ENCODE measurements around the gene DIRAS2. TPM values are rescaled to one million over a fixed set of nuclear protein-coding genes. Genes with fewer than 3 reads are reported as not detected.

The DIRAS2 gene
- total and polyA plus RNA-seq, 2 of the 13 experiments (the other 11 are each of a cell fraction or from before 2014, with no cell fraction given) = not detected

DNA sequence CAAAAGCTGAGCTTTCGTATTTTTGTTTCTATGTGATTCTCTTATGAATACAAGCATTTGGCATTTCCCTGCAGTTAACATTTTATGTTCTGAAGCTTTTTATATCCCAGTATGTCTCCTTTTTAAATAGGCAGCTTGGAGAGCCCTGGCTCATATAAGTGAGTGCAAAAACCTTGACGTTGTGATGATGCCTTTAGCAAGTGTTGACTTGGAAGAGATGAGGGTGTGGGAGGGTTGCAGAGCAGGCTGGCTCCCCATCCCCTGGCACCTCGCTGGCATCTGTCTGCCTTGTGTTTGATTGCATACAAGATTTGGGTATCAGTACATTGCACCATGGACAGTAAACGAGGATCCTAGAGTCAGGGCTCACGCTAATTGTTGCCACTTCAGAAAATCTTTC, 42.1 kb upstream of the DIRAS2 start:
- intact Hi-C loops (cut with micrococcal nuclease; ENCODE audit: unreplicated experiment) = no loop called here
- Histone ChIP-seq H2AFZ (ENCODE audit: low read length) (no peak overlapping the region), H3K4me3 (replicated peaks in 1 of 3; ENCODE audit: insufficient read depth in 1 of 3, low read depth in 2 of 3, low read length in 3 of 3) (no peak overlapping the region), H3K4me1 (ENCODE audit: insufficient read depth, low read length) (no peaks in the 10 kb centered on the region), H4K20me1 (ENCODE audit: insufficient read depth, low read length) (no peaks in the 10 kb centered on the region), H3K36me3 (replicated peaks in 1 of 2; ENCODE audit: control insufficient read depth in 1 of 2, insufficient read depth in 2 of 2, low read length in 2 of 2) (no peaks in the 10 kb centered on the region), H3K27me3 (ENCODE audit: control insufficient read depth in 1 of 2, insufficient read depth in 2 of 2, low read length in 2 of 2) (no peaks in the 10 kb centered on the region), H3K9me3 (ENCODE audit: low read length) (peaks cover 5% of the 10 kb centered on the region; the same call in 1 of the 2 replicates), H3K9ac (ENCODE audit: insufficient read depth, low read depth, low read length) (no peak overlapping the region), H3K4me2 (ENCODE audit: low read depth, low read length) (no peak overlapping the region), H3K27ac (ENCODE audit: extremely low read length, insufficient read depth, low read length) (no peak overlapping the region), H3K79me2 (ENCODE audit: insufficient read depth, low read length) (no peaks in the 10 kb centered on the region)
- ATAC-seq (no peak), FAIRE-seq (no peak), DNase-seq (ENCODE audit: low spot score) (no peak)
- in situ Hi-C loops (cut with HindIII; ENCODE audit: extremely low pct_ligation_motif_present, low pct_unique_long_range_greater_than_20kb) = no loop called here
- ChIA-PET POLR2A (no interaction called here), CTCF (ENCODE audit: low intra/inter-chr PET ratio, low total read pairs) (no interaction called here)
- TF ChIP-seq ATRX (CRISPR knock-in tag; IDR thresholded peaks at IDR 0.05; ENCODE audit: borderline replicate concordance) = no peak
- TF ChIP-seq, protein P1, sequence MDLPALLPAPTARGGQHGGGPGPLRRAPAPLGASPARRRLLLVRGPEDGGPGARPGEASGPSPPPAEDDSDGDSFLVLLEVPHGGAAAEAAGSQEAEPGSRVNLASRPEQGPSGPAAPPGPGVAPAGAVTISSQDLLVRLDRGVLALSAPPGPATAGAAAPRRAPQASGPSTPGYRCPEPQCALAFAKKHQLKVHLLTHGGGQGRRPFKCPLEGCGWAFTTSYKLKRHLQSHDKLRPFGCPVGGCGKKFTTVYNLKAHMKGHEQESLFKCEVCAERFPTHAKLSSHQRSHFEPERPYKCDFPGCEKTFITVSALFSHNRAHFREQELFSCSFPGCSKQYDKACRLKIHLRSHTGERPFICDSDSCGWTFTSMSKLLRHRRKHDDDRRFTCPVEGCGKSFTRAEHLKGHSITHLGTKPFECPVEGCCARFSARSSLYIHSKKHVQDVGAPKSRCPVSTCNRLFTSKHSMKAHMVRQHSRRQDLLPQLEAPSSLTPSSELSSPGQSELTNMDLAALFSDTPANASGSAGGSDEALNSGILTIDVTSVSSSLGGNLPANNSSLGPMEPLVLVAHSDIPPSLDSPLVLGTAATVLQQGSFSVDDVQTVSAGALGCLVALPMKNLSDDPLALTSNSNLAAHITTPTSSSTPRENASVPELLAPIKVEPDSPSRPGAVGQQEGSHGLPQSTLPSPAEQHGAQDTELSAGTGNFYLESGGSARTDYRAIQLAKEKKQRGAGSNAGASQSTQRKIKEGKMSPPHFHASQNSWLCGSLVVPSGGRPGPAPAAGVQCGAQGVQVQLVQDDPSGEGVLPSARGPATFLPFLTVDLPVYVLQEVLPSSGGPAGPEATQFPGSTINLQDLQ (CRISPR knock-in tag; IDR thresholded peaks at IDR 0.05) = no peak
- no peak for TF ChIP-seq ZNF343 (CRISPR knock-in tag; IDR thresholded peaks at IDR 0.05)
- no peak for TF ChIP-seq ZBTB21 (CRISPR knock-in tag; IDR thresholded peaks at IDR 0.05)
- no peak for TF ChIP-seq ZSCAN12 (CRISPR knock-in tag; IDR thresholded peaks at IDR 0.05)
- TF ChIP-seq, protein P2, sequence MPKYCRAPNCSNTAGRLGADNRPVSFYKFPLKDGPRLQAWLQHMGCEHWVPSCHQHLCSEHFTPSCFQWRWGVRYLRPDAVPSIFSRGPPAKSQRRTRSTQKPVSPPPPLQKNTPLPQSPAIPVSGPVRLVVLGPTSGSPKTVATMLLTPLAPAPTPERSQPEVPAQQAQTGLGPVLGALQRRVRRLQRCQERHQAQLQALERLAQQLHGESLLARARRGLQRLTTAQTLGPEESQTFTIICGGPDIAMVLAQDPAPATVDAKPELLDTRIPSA (CRISPR knock-in tag; IDR thresholded peaks at IDR 0.05; ENCODE audit: borderline replicate concordance) = no peak
- no peak for TF ChIP-seq TAF1 (CRISPR knock-in tag; IDR thresholded peaks at IDR 0.05)
- TF ChIP-seq, protein P3, sequence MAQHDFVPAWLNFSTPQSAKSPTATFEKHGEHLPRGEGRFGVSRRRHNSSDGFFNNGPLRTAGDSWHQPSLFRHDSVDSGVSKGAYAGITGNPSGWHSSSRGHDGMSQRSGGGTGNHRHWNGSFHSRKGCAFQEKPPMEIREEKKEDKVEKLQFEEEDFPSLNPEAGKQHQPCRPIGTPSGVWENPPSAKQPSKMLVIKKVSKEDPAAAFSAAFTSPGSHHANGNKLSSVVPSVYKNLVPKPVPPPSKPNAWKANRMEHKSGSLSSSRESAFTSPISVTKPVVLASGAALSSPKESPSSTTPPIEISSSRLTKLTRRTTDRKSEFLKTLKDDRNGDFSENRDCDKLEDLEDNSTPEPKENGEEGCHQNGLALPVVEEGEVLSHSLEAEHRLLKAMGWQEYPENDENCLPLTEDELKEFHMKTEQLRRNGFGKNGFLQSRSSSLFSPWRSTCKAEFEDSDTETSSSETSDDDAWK (CRISPR knock-in tag; IDR thresholded peaks at IDR 0.05) = no peak
- TF ChIP-seq ATF7 (IDR thresholded peaks at IDR 0.05) = no peak
- TF ChIP-seq ATF7 (CRISPR knock-in tag; IDR thresholded peaks at IDR 0.05) = no peak
- no peak for TF ChIP-seq ZSCAN22 (CRISPR knock-in tag; IDR thresholded peaks at IDR 0.05)
- TF ChIP-seq PRMT3 (CRISPR knock-in tag; IDR thresholded peaks at IDR 0.05; ENCODE audit: borderline replicate concordance, low read depth) = no peak
- TF ChIP-seq ZNF775 (CRISPR knock-in tag; IDR thresholded peaks at IDR 0.05; ENCODE audit: borderline replicate concordance) = no peak
- no peak for TF ChIP-seq ZFP91 (CRISPR knock-in tag; IDR thresholded peaks at IDR 0.05; ENCODE audit: borderline replicate concordance)
- no peak for TF ChIP-seq ZBTB46 (CRISPR knock-in tag; IDR thresholded peaks at IDR 0.05; ENCODE audit: borderline replicate concordance)
- TF ChIP-seq NR2F6 (IDR thresholded peaks at IDR 0.05) = no peak
- no peak for TF ChIP-seq NR2F6 (CRISPR knock-in tag; IDR thresholded peaks at IDR 0.05)
- BruUV-seq (replicated peaks) = no TSS peak
- 27% methylated on average over 5 of the region's 5 CpGs for WGBS (ENCODE audit: low lambda C conversion rate)
